Measurements from ENCODE around the gene CREBBP.

Gene CREBBP

GRCh38 chr16:3754772-3755171, 125.7 kb downstream of the CREBBP start:
- CTCF ChIA-PET: interaction anchor here (1.2 kb wide), 1 partner anchor 60 kb away, joined by 3 read pairs; no protein-coding TSS in a partner anchor

DNA sequence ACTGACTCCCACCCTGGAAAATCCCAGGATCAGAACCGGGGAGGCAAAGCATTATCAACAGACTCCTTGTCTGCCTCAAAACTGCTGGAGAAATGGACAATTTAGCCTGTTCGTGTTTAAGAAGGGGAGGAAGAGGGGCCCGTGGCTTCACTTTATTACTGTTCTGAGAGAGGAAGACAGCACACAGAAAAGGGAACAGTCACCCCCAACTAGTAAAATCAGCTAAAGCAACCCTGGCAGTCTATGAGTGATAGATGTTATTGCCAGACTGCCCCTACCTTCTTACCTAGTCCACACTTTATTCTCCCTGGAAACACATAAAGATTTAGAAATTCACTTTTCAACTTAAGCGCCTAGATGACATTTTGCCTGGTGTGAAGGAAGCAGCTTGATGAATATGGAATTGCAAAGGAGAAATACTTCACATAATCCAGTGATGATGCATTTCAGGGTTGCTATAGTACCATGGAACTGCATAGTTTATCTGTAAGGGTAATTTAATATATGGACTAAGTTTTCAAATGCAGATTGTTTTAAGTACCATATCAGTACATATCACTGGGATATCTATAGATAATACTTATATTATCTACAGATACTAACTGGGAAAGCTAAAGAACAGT, 126.3 kb downstream of the CREBBP start:
- POLR2A ChIA-PET: no interaction called here
- peak; percentile 26 for DNase-seq (ENCODE audit: low read depth, low spot score)
- TF ChIP-seq CTCF (IDR thresholded peaks at IDR 0.05; ENCODE audit: insufficient read depth, low read length, missing control alignments): no peak
- no peak overlapping the region for H3K4me3 ChIP-seq (ENCODE audit: low read depth, low read length)
- CTCF ChIA-PET: interaction anchor here (1.2 kb wide), 1 partner anchor 59 kb away, joined by 3 read pairs; no protein-coding TSS in a partner anchor

More at GRCh38 chr16:3754772-3755171, 125.7 kb downstream of the CREBBP start:
- H3K4me3 ChIP-seq (ENCODE audit: low read depth, low read length): no peak overlapping the region
- POLR2A ChIA-PET: no interaction called here
- DNase-seq (ENCODE audit: low read depth, low spot score): no peak
- no peak for TF ChIP-seq CTCF (IDR thresholded peaks at IDR 0.05; ENCODE audit: insufficient read depth, low read length, missing control alignments)

DNA sequence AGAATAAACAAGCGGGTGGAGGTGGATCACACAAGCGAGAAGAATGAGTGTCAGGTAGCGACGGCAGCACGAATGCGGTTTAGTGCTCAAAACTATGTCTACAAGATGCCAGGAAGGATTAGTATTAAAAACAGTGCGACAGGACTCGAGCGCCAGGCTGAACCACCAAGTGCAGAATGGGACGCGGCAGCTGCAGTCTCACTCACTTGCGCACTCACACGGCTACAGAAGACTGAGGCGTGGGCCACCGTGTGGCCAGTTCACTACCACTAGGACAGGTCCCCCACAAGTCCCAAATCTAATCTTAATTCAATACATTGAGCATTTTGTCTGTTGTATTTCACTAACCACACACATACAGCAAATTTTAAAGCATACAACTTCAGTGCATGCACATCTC, 127.5 kb downstream of the CREBBP start:
- no peak for DNase-seq (ENCODE audit: low read depth, low spot score)
- H3K4me3 ChIP-seq (ENCODE audit: low read depth, low read length): no peak overlapping the region
- ChIA-PET POLR2A (no interaction called here), CTCF (interaction anchor here (0.9 to 1.0 kb wide), 2 partner anchors 10 to 122 kb away, joined by 3 read pairs; no protein-coding TSS in a partner anchor)
- TF ChIP-seq CTCF (IDR thresholded peaks at IDR 0.05; ENCODE audit: insufficient read depth, low read length, missing control alignments): no peak

- no peak for DNase-seq (ENCODE audit: low read depth, low spot score)
- ChIA-PET CTCF (interaction anchor here (0.9 to 1.0 kb wide), 3 partner anchors 11 to 126 kb away, joined by 3 read pairs; no protein-coding TSS in a partner anchor), POLR2A (no interaction called here)
- no peak for TF ChIP-seq CTCF (IDR thresholded peaks at IDR 0.05; ENCODE audit: insufficient read depth, low read length, missing control alignments)
- no peak overlapping the region for H3K4me3 ChIP-seq (ENCODE audit: low read depth, low read length)
Measured at GRCh38 chr16:3751878-3752277, 128.6 kb downstream of the CREBBP start.

- DNase-seq (ENCODE audit: low read depth, low spot score): no peak
- no peak overlapping the region for H3K4me3 ChIP-seq (ENCODE audit: low read depth, low read length)
- ChIA-PET CTCF (no interaction called here), POLR2A (no interaction called here)
- no peak for TF ChIP-seq CTCF (IDR thresholded peaks at IDR 0.05; ENCODE audit: insufficient read depth, low read length, missing control alignments)
Measured at GRCh38 chr16:3748307-3748706, 132.2 kb downstream of the CREBBP start.

DNA sequence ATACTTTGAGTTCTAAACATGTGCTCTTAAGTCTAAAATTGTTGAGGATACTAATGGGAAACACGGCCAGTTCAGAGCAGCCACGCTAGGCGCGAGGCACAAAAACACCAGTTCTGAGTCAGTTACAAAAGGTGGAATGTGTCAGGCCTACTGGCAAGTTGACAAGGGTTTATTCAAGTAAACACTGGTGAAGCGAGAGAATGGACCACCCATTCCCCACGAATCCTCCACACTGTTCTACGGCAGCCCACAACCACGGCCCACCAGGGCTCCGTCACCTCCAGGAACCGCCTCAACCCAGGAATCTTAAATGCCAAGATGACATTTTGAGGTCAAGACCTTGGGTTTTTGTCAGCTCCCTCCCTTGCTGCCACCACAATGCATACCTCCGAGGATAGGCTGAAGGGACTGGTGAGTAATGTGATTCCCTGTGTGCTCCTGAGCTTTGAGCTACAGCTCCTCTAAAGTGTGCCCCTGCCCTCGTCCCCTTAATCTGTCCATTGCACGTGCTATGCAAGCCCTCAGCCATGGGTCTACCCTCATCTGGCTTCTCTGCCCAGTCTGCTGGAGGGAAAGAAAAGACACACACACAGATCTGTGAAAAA, 134.7 kb downstream of the CREBBP start:
- no peak overlapping the region for H3K4me3 ChIP-seq (ENCODE audit: low read depth, low read length)
- DNase-seq (ENCODE audit: low read depth, low spot score): no peak
- ChIA-PET CTCF (interaction anchor here (0.5 kb wide), 1 partner anchor 199 kb away, joined by 3 read pairs; no protein-coding TSS in a partner anchor), POLR2A (no interaction called here)
- TF ChIP-seq CTCF (IDR thresholded peaks at IDR 0.05; ENCODE audit: insufficient read depth, low read length, missing control alignments): no peak
